ENCODE data around the gene RNF151.

The RNF151 gene

DNA sequence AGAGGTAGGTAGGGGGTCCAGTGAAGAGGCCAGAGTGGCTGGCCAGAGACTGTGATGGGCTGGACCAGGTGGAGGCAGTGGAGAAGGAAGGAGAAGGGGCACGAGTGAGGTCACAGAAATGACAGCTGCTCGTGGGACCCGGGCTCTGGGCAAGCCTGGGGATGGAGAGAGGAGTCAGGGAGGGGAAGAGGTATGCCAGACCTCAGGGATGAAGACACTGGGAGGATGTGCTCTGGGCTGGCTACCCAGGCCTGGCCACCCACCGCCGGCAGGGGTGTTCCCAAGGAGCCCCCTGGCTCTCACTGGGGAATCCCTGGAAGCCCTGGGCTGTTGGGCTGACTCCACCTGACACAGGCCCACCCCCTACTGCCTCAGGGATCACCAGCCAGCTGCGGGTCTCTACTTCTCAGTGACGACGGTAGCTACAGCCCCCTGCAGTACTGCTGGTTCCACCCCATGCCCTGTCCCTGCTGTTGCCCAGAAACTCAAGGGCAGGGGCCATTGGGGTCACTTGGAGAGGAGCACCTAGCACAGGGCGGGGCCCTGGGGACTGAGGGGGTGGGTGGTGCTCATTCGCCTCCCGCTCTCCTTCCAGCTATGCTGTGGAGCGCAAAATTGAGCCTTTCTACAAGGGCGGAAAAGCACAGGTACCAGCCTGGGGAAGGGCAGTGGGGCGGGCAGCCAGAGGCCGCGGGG is 7.0 kb downstream of the RNF151 start:
- Histone ChIP-seq H3K27me3 (replicated peaks in 2 of 5; ENCODE audit: control insufficient read depth in 4 of 5, insufficient read depth in 5 of 5, low read length in 4 of 5) (peaks cover 0 to 13% (median 3%) of the 10 kb centered on the region in 5 experiments), H3K36me3 (ENCODE audit: control insufficient read depth in 4 of 4, insufficient read depth in 4 of 4, low read length in 3 of 4) (peaks cover 2 to 45% (median 35%) of the 10 kb centered on the region in 4 experiments)
- POLR2A ChIA-PET = interaction anchor here (0.6 kb wide), 1 partner anchor 241 kb away, joined by 3 read pairs; the partner anchor contains the start of gene PGP

DNA sequence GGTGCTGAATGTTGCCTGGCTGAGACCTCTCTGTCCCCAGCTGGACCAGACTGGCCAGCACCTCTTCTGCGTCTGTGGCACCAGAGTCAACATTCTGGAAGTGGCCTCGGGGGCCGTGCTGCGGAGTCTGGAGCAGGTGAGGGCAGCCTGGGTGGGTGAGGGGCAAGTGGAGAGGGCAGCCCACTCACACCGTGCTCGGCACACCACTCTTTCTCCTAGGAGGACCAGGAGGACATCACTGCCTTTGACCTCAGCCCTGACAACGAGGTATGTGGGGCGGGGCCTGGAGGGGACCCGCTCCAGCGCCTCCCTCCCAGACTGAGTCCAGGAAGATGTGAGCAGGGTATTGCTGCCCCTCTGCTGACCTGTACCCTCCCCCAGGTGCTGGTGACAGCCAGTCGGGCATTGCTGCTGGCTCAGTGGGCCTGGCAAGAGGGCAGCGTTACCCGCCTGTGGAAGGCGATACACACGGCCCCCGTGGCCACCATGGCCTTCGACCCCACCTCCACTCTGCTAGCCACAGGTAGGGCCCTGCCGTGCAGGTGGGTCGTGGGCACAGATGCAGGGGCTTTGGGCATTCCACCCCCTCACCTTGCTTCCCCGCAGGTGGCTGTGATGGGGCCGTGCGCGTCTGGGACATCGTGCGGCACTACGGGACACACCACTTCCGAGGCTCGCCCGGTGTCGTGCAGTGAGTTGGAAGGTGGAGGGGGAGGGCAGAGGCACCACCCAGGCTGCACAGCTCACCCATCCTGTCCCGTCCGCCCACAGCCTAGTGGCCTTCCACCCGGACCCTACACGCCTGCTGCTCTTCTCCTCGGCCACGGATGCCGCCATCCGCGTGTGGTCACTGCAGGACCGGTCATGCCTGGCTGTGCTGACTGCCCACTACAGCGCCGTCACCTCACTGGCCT is 7.8 kb downstream of the RNF151 start:
- Histone ChIP-seq H3K9me3 (ENCODE audit: control extremely low read depth in 1 of 5, control insufficient read depth in 4 of 5, insufficient read depth in 2 of 5, low read depth in 1 of 5, low read length in 4 of 5) (peaks cover 0 to 3% (median 0%) of the 10 kb centered on the region in 5 experiments), H3K36me3 (ENCODE audit: control insufficient read depth in 4 of 4, insufficient read depth in 4 of 4, low read length in 3 of 4) (peaks cover 2 to 49% (median 37%) of the 10 kb centered on the region in 4 experiments), H3K4me1 (ENCODE audit: control extremely low read depth in 1 of 4, control insufficient read depth in 4 of 4, insufficient read depth in 4 of 4, low read length in 3 of 4) (peaks cover 0 to 24% (median 22%) of the 10 kb centered on the region in 4 experiments), H3K4me3 (ENCODE audit: control insufficient read depth in 1 of 7, extremely low read depth in 1 of 7, insufficient read depth in 4 of 7, low read depth in 2 of 7, low read length in 6 of 7) (no peak overlapping the region), H3K27ac (ENCODE audit: insufficient read depth in 1 of 2, low read depth in 1 of 2, low read length in 2 of 2, poor library complexity in 1 of 2, severe bottlenecking in 2 of 2) (no peak overlapping the region), H3K27me3 (replicated peaks in 2 of 5; ENCODE audit: control insufficient read depth in 4 of 5, insufficient read depth in 5 of 5, low read length in 4 of 5) (peaks cover 0 to 21% (median 3%) of the 10 kb centered on the region in 5 experiments)
- WGBS (ENCODE audit: insufficient coverage) = 99% methylated on average over 30 of the region's 42 CpGs
- POLR2A ChIA-PET = interaction anchor here (1.4 kb wide), 1 partner anchor 10 kb away, joined by 6 read pairs; the partner anchor contains the start of gene RPS2
- CTCF ChIA-PET = no interaction called here
- no peak for DNase-seq

More for the DNA sequence above, 7.0 kb downstream of the RNF151 start:
- no peak overlapping the region for H3K27ac ChIP-seq (ENCODE audit: insufficient read depth in 1 of 2, low read depth in 1 of 2, low read length in 2 of 2, poor library complexity in 1 of 2, severe bottlenecking in 2 of 2)
- CTCF ChIA-PET = no interaction called here
- peaks cover 0 to 24% (median 19%) of the 10 kb centered on the region in 4 experiments for H3K4me1 ChIP-seq (ENCODE audit: control extremely low read depth in 1 of 4, control insufficient read depth in 4 of 4, insufficient read depth in 4 of 4, low read length in 3 of 4)
- peaks cover 0 to 3% (median 0%) of the 10 kb centered on the region in 5 experiments for H3K9me3 ChIP-seq (ENCODE audit: control extremely low read depth in 1 of 5, control insufficient read depth in 4 of 5, insufficient read depth in 2 of 5, low read depth in 1 of 5, low read length in 4 of 5)
- no peak for DNase-seq
- no peak overlapping the region for H3K4me3 ChIP-seq (ENCODE audit: control insufficient read depth in 1 of 7, extremely low read depth in 1 of 7, insufficient read depth in 4 of 7, low read depth in 2 of 7, low read length in 6 of 7)
- 99% methylated on average over 15 of the region's 16 CpGs for WGBS (ENCODE audit: insufficient coverage)

GRCh38 chr16:1975432-1976215 is 9.0 kb downstream of the RNF151 start:
- ChIA-PET POLR2A (interaction anchor here (1.4 kb wide), 1 partner anchor 11 kb away, joined by 6 read pairs; the partner anchor contains the start of gene RPS2), CTCF (interaction anchor here (1.6 kb wide), 1 partner anchor 28 kb away, joined by 6 read pairs; no protein-coding TSS in a partner anchor)
- peaks cover 2 to 49% (median 37%) of the 10 kb centered on the region in 4 experiments for H3K36me3 ChIP-seq (ENCODE audit: control insufficient read depth in 4 of 4, insufficient read depth in 4 of 4, low read length in 3 of 4)
- peaks cover 0 to 33% (median 10%) of the 10 kb centered on the region in 5 experiments for H3K27me3 ChIP-seq (replicated peaks in 2 of 5; ENCODE audit: control insufficient read depth in 4 of 5, insufficient read depth in 5 of 5, low read length in 4 of 5)
- H3K27ac ChIP-seq (ENCODE audit: insufficient read depth in 1 of 2, low read depth in 1 of 2, low read length in 2 of 2, poor library complexity in 1 of 2, severe bottlenecking in 2 of 2) = no peak overlapping the region
- H3K9me3 ChIP-seq (ENCODE audit: control extremely low read depth in 1 of 5, control insufficient read depth in 4 of 5, insufficient read depth in 2 of 5, low read depth in 1 of 5, low read length in 4 of 5) = peaks cover 0 to 3% (median 0%) of the 10 kb centered on the region in 5 experiments
- 97% methylated on average over 25 of the region's 33 CpGs for WGBS (ENCODE audit: insufficient coverage)
- DNase-seq = no peak
- peaks cover 0 to 28% (median 26%) of the 10 kb centered on the region in 4 experiments for H3K4me1 ChIP-seq (ENCODE audit: control extremely low read depth in 1 of 4, control insufficient read depth in 4 of 4, insufficient read depth in 4 of 4, low read length in 3 of 4)
- H3K4me3 ChIP-seq (ENCODE audit: control insufficient read depth in 1 of 7, extremely low read depth in 1 of 7, insufficient read depth in 4 of 7, low read depth in 2 of 7, low read length in 6 of 7) = no peak overlapping the region

- Histone ChIP-seq H3K27ac (ENCODE audit: insufficient read depth in 1 of 2, low read depth in 1 of 2, low read length in 2 of 2, poor library complexity in 1 of 2, severe bottlenecking in 2 of 2) (no peak overlapping the region), H3K4me1 (ENCODE audit: control extremely low read depth in 1 of 4, control insufficient read depth in 4 of 4, insufficient read depth in 4 of 4, low read length in 3 of 4) (peaks cover 0 to 25% (median 21%) of the 10 kb centered on the region in 4 experiments), H3K9me3 (ENCODE audit: control extremely low read depth in 1 of 5, control insufficient read depth in 4 of 5, insufficient read depth in 2 of 5, low read depth in 1 of 5, low read length in 4 of 5) (peaks cover 0 to 3% (median 0%) of the 10 kb centered on the region in 5 experiments), H3K36me3 (ENCODE audit: control insufficient read depth in 4 of 4, insufficient read depth in 4 of 4, low read length in 3 of 4) (peaks cover 2 to 49% (median 37%) of the 10 kb centered on the region in 4 experiments), H3K4me3 (ENCODE audit: control insufficient read depth in 1 of 7, extremely low read depth in 1 of 7, insufficient read depth in 4 of 7, low read depth in 2 of 7, low read length in 6 of 7) (no peak overlapping the region), H3K27me3 (replicated peaks in 2 of 5; ENCODE audit: control insufficient read depth in 4 of 5, insufficient read depth in 5 of 5, low read length in 4 of 5) (peaks cover 0 to 39% (median 13%) of the 10 kb centered on the region in 5 experiments)
- POLR2A ChIA-PET = interaction anchor here (1.4 kb wide), 1 partner anchor 11 kb away, joined by 6 read pairs; the partner anchor contains the start of gene RPS2
- CTCF ChIA-PET = interaction anchor here (1.1 to 1.6 kb wide), 2 partner anchors 28 to 47 kb away, joined by 3 to 6 read pairs; no protein-coding TSS in a partner anchor
- DNase-seq = no peak
- 96% methylated on average over 8 of the region's 8 CpGs for WGBS (ENCODE audit: insufficient coverage)
Observed at GRCh38 chr16:1976216-1976520, 9.5 kb downstream of the RNF151 start.

GRCh38 chr16:1976951-1977874 is 10.6 kb downstream of the RNF151 start:
- Histone ChIP-seq H3K27me3 (replicated peaks in 2 of 5; ENCODE audit: control insufficient read depth in 4 of 5, insufficient read depth in 5 of 5, low read length in 4 of 5) (peaks cover 0 to 49% (median 22%) of the 10 kb centered on the region in 5 experiments), H3K27ac (ENCODE audit: insufficient read depth in 1 of 2, low read depth in 1 of 2, low read length in 2 of 2, poor library complexity in 1 of 2, severe bottlenecking in 2 of 2) (no peak overlapping the region), H3K4me1 (ENCODE audit: control extremely low read depth in 1 of 4, control insufficient read depth in 4 of 4, insufficient read depth in 4 of 4, low read length in 3 of 4) (peaks cover 0 to 17% (median 15%) of the 10 kb centered on the region in 4 experiments), H3K9me3 (ENCODE audit: control extremely low read depth in 1 of 5, control insufficient read depth in 4 of 5, insufficient read depth in 2 of 5, low read depth in 1 of 5, low read length in 4 of 5) (peaks cover 0 to 3% (median 0%) of the 10 kb centered on the region in 5 experiments), H3K4me3 (ENCODE audit: control insufficient read depth in 1 of 7, extremely low read depth in 1 of 7, insufficient read depth in 4 of 7, low read depth in 2 of 7, low read length in 6 of 7) (no peak overlapping the region), H3K36me3 (ENCODE audit: control insufficient read depth in 4 of 4, insufficient read depth in 4 of 4, low read length in 3 of 4) (peaks cover 2 to 49% (median 37%) of the 10 kb centered on the region in 4 experiments)
- ChIA-PET CTCF (interaction anchor here (1.1 to 1.6 kb wide), 3 partner anchors 26 to 48 kb away, joined by 3 to 6 read pairs (median 3); no protein-coding TSS in a partner anchor), POLR2A (no interaction called here)
- 95% methylated on average over 32 of the region's 33 CpGs for WGBS (ENCODE audit: insufficient coverage)
- DNase-seq = no peak

Data from common myeloid progenitor, CD34-positive (primary cell).